Left kidney (tissue), 2 donors: ENCODE data around the gene KRTAP5-7. TPM values are rescaled to one million over a fixed set of nuclear protein-coding genes. Genes with fewer than 3 reads are reported as not detected.
"Not testable (repeated sequence)": the region's sequence is repeated elsewhere in the genome, so short reads cannot be mapped to it uniquely, and the experiment has no call there.

Source experiments
- DNase-seq: peaks from one replicate; pipeline ENCODE4 v3.0.0-alpha.2; 2013
- polyA plus RNA-seq: library from polyadenylated mRNA; unstranded; fragments of 120-200 nt; gene quantifications from one replicate; pipeline ENCODE4 v1.2.1, GENCODE V29; 2013; ENCODE audit not compliant: insufficient read length

Gene KRTAP5-7
- polyA plus RNA-seq, 1 donor, result 0.25 TPM

- DNase-seq, result no peak
These were observed 30.2 kb downstream of the KRTAP5-7 start for GRCh38 chr11:71557257-71557656.

GRCh38 chr11:71558996-71559395, 31.9 kb downstream of the KRTAP5-7 start:
- no peak for DNase-seq

- DNase-seq, result no peak
These were observed 35.1 kb downstream of the KRTAP5-7 start for GRCh38 chr11:71562120-71562519.

GRCh38 chr11:71563406-71563805, 36.3 kb downstream of the KRTAP5-7 start:
- DNase-seq, result no peak

GRCh38 chr11:71564430-71564829, 37.4 kb downstream of the KRTAP5-7 start:
- DNase-seq, result no peak

GRCh38 chr11:71565263-71565662, 38.2 kb downstream of the KRTAP5-7 start, which contains the start of gene KRTAP5-10:
KRTAP5-10 (plus strand) TSS chr11:71565563; CDS start chr11:71565588, 25 bp downstream.
- no peak for DNase-seq

- DNase-seq, result no peak
These were observed 39.1 kb downstream of the KRTAP5-7 start for GRCh38 chr11:71566081-71566620.

- DNase-seq, result not testable (repeated sequence)
These were observed 39.8 kb downstream of the KRTAP5-7 start for GRCh38 chr11:71566626-71567599.

GRCh38 chr11:71567633-71568032, 40.6 kb downstream of the KRTAP5-7 start:
- DNase-seq, result not testable (repeated sequence)

- no peak for DNase-seq
These were observed 41.8 kb downstream of the KRTAP5-7 start for GRCh38 chr11:71568704-71569349.

GRCh38 chr11:71571101-71571850, 44.2 kb downstream of the KRTAP5-7 start:
- DNase-seq, result not testable (repeated sequence)

GRCh38 chr11:71572811-71573210, 45.7 kb downstream of the KRTAP5-7 start:
- DNase-seq, result no peak

- DNase-seq, result no peak
These were observed 47.4 kb downstream of the KRTAP5-7 start for GRCh38 chr11:71574418-71574817.

GRCh38 chr11:71575723-71576424, 48.8 kb downstream of the KRTAP5-7 start:
- no peak for DNase-seq

GRCh38 chr11:71576688-71577465, 49.8 kb downstream of the KRTAP5-7 start:
- not testable (repeated sequence) for DNase-seq

- DNase-seq, result no peak
These were observed 50.5 kb downstream of the KRTAP5-7 start for GRCh38 chr11:71577469-71578004.
